ENCODE results near the gene ETV6.
"Not testable (repeated sequence)": the region's sequence is repeated elsewhere in the genome, so short reads cannot be mapped to it uniquely, and the experiment has no call there.

Gene ETV6

GRCh38 chr12:11668611-11669010 is 19.1 kb downstream of the ETV6 start:
- no peak for DNase-seq (ENCODE audit: low read depth)

- DNase-seq (ENCODE audit: low read depth) = no peak
Observed at GRCh38 chr12:11669348-11669747, 19.9 kb downstream of the ETV6 start.

GRCh38 chr12:11672256-11673191 is 23.1 kb downstream of the ETV6 start:
- DNase-seq (ENCODE audit: low read depth) = no peak

- DNase-seq (ENCODE audit: low read depth) = no peak
Observed at GRCh38 chr12:11673666-11674461, 24.4 kb downstream of the ETV6 start.

- DNase-seq (ENCODE audit: low read depth) = no peak
Observed at GRCh38 chr12:11674894-11675390, 25.5 kb downstream of the ETV6 start.

GRCh38 chr12:11676052-11676451 is 26.6 kb downstream of the ETV6 start:
- no peak for DNase-seq (ENCODE audit: low read depth)

- DNase-seq (ENCODE audit: low read depth) = no peak
Observed at GRCh38 chr12:11677093-11677492, 27.6 kb downstream of the ETV6 start.

GRCh38 chr12:11677752-11678151 is 28.3 kb downstream of the ETV6 start:
- DNase-seq (ENCODE audit: low read depth) = no peak

- no peak for DNase-seq (ENCODE audit: low read depth)
Observed at GRCh38 chr12:11678781-11679180, 29.3 kb downstream of the ETV6 start.

- no peak for DNase-seq (ENCODE audit: low read depth)
Observed at GRCh38 chr12:11681207-11681606, 31.7 kb downstream of the ETV6 start.

- not testable (repeated sequence) for DNase-seq (ENCODE audit: low read depth)
Observed at GRCh38 chr12:11681695-11682094, 32.2 kb downstream of the ETV6 start.

- DNase-seq (ENCODE audit: low read depth) = no peak
Observed at GRCh38 chr12:11684393-11684792, 34.9 kb downstream of the ETV6 start.

GRCh38 chr12:11684811-11685210 is 35.3 kb downstream of the ETV6 start:
- no peak for DNase-seq (ENCODE audit: low read depth)

GRCh38 chr12:11685316-11685715 is 35.8 kb downstream of the ETV6 start:
- no peak for DNase-seq (ENCODE audit: low read depth)

- DNase-seq (ENCODE audit: low read depth) = no peak
Observed at GRCh38 chr12:11685716-11686115, 36.2 kb downstream of the ETV6 start.

- no peak for DNase-seq (ENCODE audit: low read depth)
Observed at GRCh38 chr12:11686120-11686519, 36.6 kb downstream of the ETV6 start.

GRCh38 chr12:11687528-11687927 is 38.1 kb downstream of the ETV6 start:
- DNase-seq (ENCODE audit: low read depth) = no peak

- DNase-seq (ENCODE audit: low read depth) = no peak
Observed at GRCh38 chr12:11688379-11688778, 38.9 kb downstream of the ETV6 start.

- DNase-seq (ENCODE audit: low read depth) = no peak
Observed at GRCh38 chr12:11688831-11689230, 39.4 kb downstream of the ETV6 start.

GRCh38 chr12:11689591-11690186 is 40.2 kb downstream of the ETV6 start:
- DNase-seq (ENCODE audit: low read depth) = no peak

GRCh38 chr12:11693067-11693466 is 43.6 kb downstream of the ETV6 start:
- DNase-seq (ENCODE audit: low read depth) = no peak

GRCh38 chr12:11693601-11694000 is 44.1 kb downstream of the ETV6 start:
- DNase-seq (ENCODE audit: low read depth) = no peak
